HepG2 (cell line): ENCODE measurements around the gene PPOX. TPM values are rescaled to one million over a fixed set of nuclear protein-coding genes. Genes with fewer than 3 reads are reported as not detected.

Source experiments
- BRD4 ChIP-seq: sonication (generic); formaldehyde crosslinking; IDR thresholded peaks from 2 replicates; pipeline ENCODE4 v1.4.0; 2020; ENCODE audit warnings: missing genetic modification reagents
- HES4 ChIP-seq: sonication (generic); formaldehyde crosslinking; IDR thresholded peaks from 2 replicates; pipeline ENCODE4 v1.9.0; 2021; ENCODE audit warnings: mild to moderate bottlenecking, missing genetic modification reagents, borderline replicate concordance
- IRX3 ChIP-seq: sonication (generic); formaldehyde crosslinking; IDR thresholded peaks from 2 replicates; pipeline ENCODE4 v1.8.1; 2023; ENCODE audit warnings: mild to moderate bottlenecking, low read depth, missing genetic modification reagents, borderline replicate concordance
- KDM1A ChIP-seq: IDR thresholded peaks from 2 replicates; pipeline ENCODE4 v1.6.1; 2016; ENCODE audit warnings: missing compliant biosample characterization
- KDM5B ChIP-seq: sonication (generic); formaldehyde crosslinking; IDR thresholded peaks from 2 replicates; pipeline ENCODE4 v1.4.0; 2020; ENCODE audit warnings: missing genetic modification reagents, mild to moderate bottlenecking, borderline replicate concordance
- KLF6 ChIP-seq: IDR thresholded peaks from 2 replicates; pipeline ENCODE4 v1.8.0; 2016; ENCODE audit warnings: missing biosample characterization, missing genetic modification reagents
- PTBP1 ChIP-seq: fragments of 200-400 bp; formaldehyde crosslinking; IDR thresholded peaks from 2 replicates; pipeline ENCODE4 v1.6.1; 2018; ENCODE audit warnings: low read length, low read depth; ENCODE audit not compliant: poor library complexity, severe bottlenecking
- SALL2 ChIP-seq: sonication (generic); formaldehyde crosslinking; IDR thresholded peaks from 2 replicates; pipeline ENCODE4 v1.8.1; 2023; ENCODE audit warnings: mild to moderate bottlenecking, missing genetic modification reagents, inconsistent platforms
- SRSF9 ChIP-seq: fragments of 200-400 bp; formaldehyde crosslinking; IDR thresholded peaks from 2 replicates; pipeline ENCODE4 v1.6.1; 2018; ENCODE audit warnings: borderline replicate concordance, mild to moderate bottlenecking, low read depth, low read length; ENCODE audit not compliant: insufficient read depth, poor library complexity, severe bottlenecking
- ZC3H4 ChIP-seq: sonication (generic); formaldehyde crosslinking; IDR thresholded peaks from 2 replicates; pipeline ENCODE4 v1.4.0; 2020; ENCODE audit warnings: missing genetic modification reagents, borderline replicate concordance
- ZFX ChIP-seq: sonication (generic); formaldehyde crosslinking; IDR thresholded peaks from 2 replicates; pipeline ENCODE4 v1.4.0; 2020; ENCODE audit warnings: mild to moderate bottlenecking, low read depth, missing genetic modification reagents, moderate library complexity
- ZFYVE20 ChIP-seq: sonication (generic); formaldehyde crosslinking; IDR thresholded peaks from 2 replicates; pipeline ENCODE4 v1.8.0; 2023; ENCODE audit warnings: low read depth, mild to moderate bottlenecking, moderate library complexity, missing genetic modification reagents, borderline replicate concordance
- ZNF12 ChIP-seq: sonication (generic); formaldehyde crosslinking; IDR thresholded peaks from 2 replicates; pipeline ENCODE4 v1.5.0; 2020; ENCODE audit warnings: missing genetic modification reagents
- ZNF253 ChIP-seq: sonication (generic); formaldehyde crosslinking; IDR thresholded peaks from 2 replicates; pipeline ENCODE4 v1.8.0; 2022; ENCODE audit warnings: mild to moderate bottlenecking, missing genetic modification reagents, borderline replicate concordance
- ZNF274 ChIP-seq: sonication (generic); formaldehyde crosslinking; IDR thresholded peaks from 2 replicates; pipeline ENCODE4 v1.5.1; 2020; ENCODE audit warnings: mild to moderate bottlenecking, missing genetic modification reagents
- ZNF30 ChIP-seq: sonication (generic); formaldehyde crosslinking; IDR thresholded peaks from 2 replicates; pipeline ENCODE4 v1.5.0; 2020; ENCODE audit warnings: mild to moderate bottlenecking, missing genetic modification reagents
- ZSCAN22 ChIP-seq: sonication (generic); formaldehyde crosslinking; IDR thresholded peaks from 2 replicates; pipeline ENCODE4 v1.4.0; 2020; ENCODE audit warnings: mild to moderate bottlenecking, missing genetic modification reagents
- ZSCAN25 ChIP-seq: sonication (generic); formaldehyde crosslinking; IDR thresholded peaks from 2 replicates; pipeline ENCODE4 v1.8.0; 2022; ENCODE audit warnings: mild to moderate bottlenecking, missing genetic modification reagents
- polyA plus RNA-seq, 8 experiments: library from polyadenylated mRNA; depleted of rRNA in 3 of 8; stranded (reverse) in 7 of 8; unstranded in 1 of 8; fragments of >200 nt; fragmentation: Illumina TruSeq in 4 of 8; extraction: Trizol in 4 of 8; gene quantifications; 2 replicates each; pipeline versions ENCODE4 v1.2.1 to v1.2.3, GENCODE V29; 2011 to 2016; ENCODE audit warnings: low read depth in 4 of 8, missing spikeins in 1 of 8, mixed read lengths in 1 of 8; ENCODE audit not compliant: insufficient read depth in 1 of 8
- total RNA-seq, 5 experiments: library from RNA; depleted of rRNA; stranded (reverse); fragments of >200 nt; fragmentation: Illumina TruSeq; extraction: Trizol; gene quantifications; 2 replicates each; pipeline ENCODE4 v1.2.3, GENCODE V29; 2016; ENCODE audit warnings: low read depth in 1 of 5
- TF ChIP-seq, protein P1 (sequence below): sonication (generic); formaldehyde crosslinking; IDR thresholded peaks from 2 replicates; pipeline ENCODE4 v1.4.0; 2020; ENCODE audit warnings: missing genetic modification reagents
- TF ChIP-seq, protein P2 (sequence below): sonication (generic); formaldehyde crosslinking; conservative IDR thresholded peaks from 2 replicates; pipeline ENCODE4 v1.5.0; 2020; ENCODE audit warnings: missing genetic modification reagents
- TF ChIP-seq, protein P3 (sequence below): sonication (generic); formaldehyde crosslinking; IDR thresholded peaks from 2 replicates; pipeline ENCODE4 v1.4.0; 2020; ENCODE audit warnings: missing genetic modification reagents, borderline replicate concordance

The PPOX gene
- total and polyA plus RNA-seq, 2 of the 13 experiments (the other 11 are each of a cell fraction or from before 2014, with no cell fraction given), result 15.5 to 27.7 TPM

GRCh38 chr1:161219078-161219892 is 53.1 kb downstream of the PPOX start (continued):
- TF ChIP-seq, protein P1, sequence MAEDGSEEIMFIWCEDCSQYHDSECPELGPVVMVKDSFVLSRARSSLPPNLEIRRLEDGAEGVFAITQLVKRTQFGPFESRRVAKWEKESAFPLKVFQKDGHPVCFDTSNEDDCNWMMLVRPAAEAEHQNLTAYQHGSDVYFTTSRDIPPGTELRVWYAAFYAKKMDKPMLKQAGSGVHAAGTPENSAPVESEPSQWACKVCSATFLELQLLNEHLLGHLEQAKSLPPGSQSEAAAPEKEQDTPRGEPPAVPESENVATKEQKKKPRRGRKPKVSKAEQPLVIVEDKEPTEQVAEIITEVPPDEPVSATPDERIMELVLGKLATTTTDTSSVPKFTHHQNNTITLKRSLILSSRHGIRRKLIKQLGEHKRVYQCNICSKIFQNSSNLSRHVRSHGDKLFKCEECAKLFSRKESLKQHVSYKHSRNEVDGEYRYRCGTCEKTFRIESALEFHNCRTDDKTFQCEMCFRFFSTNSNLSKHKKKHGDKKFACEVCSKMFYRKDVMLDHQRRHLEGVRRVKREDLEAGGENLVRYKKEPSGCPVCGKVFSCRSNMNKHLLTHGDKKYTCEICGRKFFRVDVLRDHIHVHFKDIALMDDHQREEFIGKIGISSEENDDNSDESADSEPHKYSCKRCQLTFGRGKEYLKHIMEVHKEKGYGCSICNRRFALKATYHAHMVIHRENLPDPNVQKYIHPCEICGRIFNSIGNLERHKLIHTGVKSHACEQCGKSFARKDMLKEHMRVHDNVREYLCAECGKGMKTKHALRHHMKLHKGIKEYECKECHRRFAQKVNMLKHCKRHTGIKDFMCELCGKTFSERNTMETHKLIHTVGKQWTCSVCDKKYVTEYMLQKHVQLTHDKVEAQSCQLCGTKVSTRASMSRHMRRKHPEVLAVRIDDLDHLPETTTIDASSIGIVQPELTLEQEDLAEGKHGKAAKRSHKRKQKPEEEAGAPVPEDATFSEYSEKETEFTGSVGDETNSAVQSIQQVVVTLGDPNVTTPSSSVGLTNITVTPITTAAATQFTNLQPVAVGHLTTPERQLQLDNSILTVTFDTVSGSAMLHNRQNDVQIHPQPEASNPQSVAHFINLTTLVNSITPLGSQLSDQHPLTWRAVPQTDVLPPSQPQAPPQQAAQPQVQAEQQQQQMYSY (CRISPR knock-in tag), result no peak
- TF ChIP-seq KLF6 (CRISPR knock-in tag) (no peak), PTBP1 (no peak), HES4 (CRISPR knock-in tag) (no peak; the same call in 1 of the 2 replicates), IRX3 (CRISPR knock-in tag) (no peak), ZNF253 (CRISPR knock-in tag) (no peak), ZNF274 (no peak), ZFX (0 out of 2 replicates have a peak, but pooled peaks have one; percentile 30), ZSCAN25 (CRISPR knock-in tag) (no peak), BRD4 (no peak), KDM1A (CRISPR knock-in tag) (no peak), ZNF30 (no peak), ZSCAN22 (no peak), KDM5B (CRISPR knock-in tag) (no peak), SRSF9 (no peak), ZFYVE20 (CRISPR knock-in tag) (no peak), ZC3H4 (CRISPR knock-in tag) (no peak), ZNF12 (0 out of 2 replicates have a peak, but pooled peaks have one; percentile 13), SALL2 (CRISPR knock-in tag) (0 out of 2 replicates have a peak, but pooled peaks have one; percentile 41)
- TF ChIP-seq, protein P2, sequence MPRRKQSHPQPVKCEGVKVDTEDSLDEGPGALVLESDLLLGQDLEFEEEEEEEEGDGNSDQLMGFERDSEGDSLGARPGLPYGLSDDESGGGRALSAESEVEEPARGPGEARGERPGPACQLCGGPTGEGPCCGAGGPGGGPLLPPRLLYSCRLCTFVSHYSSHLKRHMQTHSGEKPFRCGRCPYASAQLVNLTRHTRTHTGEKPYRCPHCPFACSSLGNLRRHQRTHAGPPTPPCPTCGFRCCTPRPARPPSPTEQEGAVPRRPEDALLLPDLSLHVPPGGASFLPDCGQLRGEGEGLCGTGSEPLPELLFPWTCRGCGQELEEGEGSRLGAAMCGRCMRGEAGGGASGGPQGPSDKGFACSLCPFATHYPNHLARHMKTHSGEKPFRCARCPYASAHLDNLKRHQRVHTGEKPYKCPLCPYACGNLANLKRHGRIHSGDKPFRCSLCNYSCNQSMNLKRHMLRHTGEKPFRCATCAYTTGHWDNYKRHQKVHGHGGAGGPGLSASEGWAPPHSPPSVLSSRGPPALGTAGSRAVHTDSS (CRISPR knock-in tag), result no peak
- TF ChIP-seq, protein P3, sequence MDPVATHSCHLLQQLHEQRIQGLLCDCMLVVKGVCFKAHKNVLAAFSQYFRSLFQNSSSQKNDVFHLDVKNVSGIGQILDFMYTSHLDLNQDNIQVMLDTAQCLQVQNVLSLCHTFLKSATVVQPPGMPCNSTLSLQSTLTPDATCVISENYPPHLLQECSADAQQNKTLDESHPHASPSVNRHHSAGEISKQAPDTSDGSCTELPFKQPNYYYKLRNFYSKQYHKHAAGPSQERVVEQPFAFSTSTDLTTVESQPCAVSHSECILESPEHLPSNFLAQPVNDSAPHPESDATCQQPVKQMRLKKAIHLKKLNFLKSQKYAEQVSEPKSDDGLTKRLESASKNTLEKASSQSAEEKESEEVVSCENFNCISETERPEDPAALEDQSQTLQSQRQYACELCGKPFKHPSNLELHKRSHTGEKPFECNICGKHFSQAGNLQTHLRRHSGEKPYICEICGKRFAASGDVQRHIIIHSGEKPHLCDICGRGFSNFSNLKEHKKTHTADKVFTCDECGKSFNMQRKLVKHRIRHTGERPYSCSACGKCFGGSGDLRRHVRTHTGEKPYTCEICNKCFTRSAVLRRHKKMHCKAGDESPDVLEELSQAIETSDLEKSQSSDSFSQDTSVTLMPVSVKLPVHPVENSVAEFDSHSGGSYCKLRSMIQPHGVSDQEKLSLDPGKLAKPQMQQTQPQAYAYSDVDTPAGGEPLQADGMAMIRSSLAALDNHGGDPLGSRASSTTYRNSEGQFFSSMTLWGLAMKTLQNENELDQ (CRISPR knock-in tag), result no peak
